Stimulated activated CD8-positive, alpha-beta memory T cell treated with anti-CD3 and anti-CD28 coated beads, Interleukin-2, amount 100 ng/mL, for 48 hours (primary cell): Measurements from ENCODE around the gene NHERF1.

Source experiments
- DNase-seq, 2 donors: peaks; one replicate each; pipeline ENCODE4 v3.0.0-alpha.2; 2020; ENCODE audit warnings: low read depth in 2 of 2

The NHERF1 gene

GRCh38 chr17:74808714-74809430 lies 60.4 kb downstream of the NHERF1 start:
- DNase-seq, result no peak

- DNase-seq, result no peak
These were observed 62.5 kb downstream of the NHERF1 start for GRCh38 chr17:74810699-74811485.

- no peak for DNase-seq
These were observed 63.9 kb downstream of the NHERF1 start for GRCh38 chr17:74812109-74813009.

GRCh38 chr17:74814453-74814852 lies 66.0 kb downstream of the NHERF1 start:
- DNase-seq, result no peak

- no peak for DNase-seq
These were observed 66.6 kb downstream of the NHERF1 start for GRCh38 chr17:74815067-74815466.

GRCh38 chr17:74815550-74816370 lies 67.3 kb downstream of the NHERF1 start:
- DNase-seq, result no peak

GRCh38 chr17:74816905-74817620 lies 68.6 kb downstream of the NHERF1 start:
- DNase-seq, result no peak

GRCh38 chr17:74818291-74818938 lies 70.0 kb downstream of the NHERF1 start:
- DNase-seq, result no peak
